ENCODE measurements around the gene PIGU.

PIGU gene

GRCh38 chr20:34536798-34537394 is 140.0 kb downstream of the PIGU start:
- Mint-ChIP-seq H3K36me3 (peaks cover 90% of the 10 kb centered on the region), H3K9me3 (no peaks in the 10 kb centered on the region), H3K4me1 (peaks cover 22% of the 10 kb centered on the region), H3K27ac (no peak overlapping the region), H3K4me3 (no peak overlapping the region)
- ATAC-seq (peak; percentile 63), DNase-seq (ENCODE audit: low spot score in 2 of 2) (peak in 1 of 2 donors; percentile 63)

- no peaks in the 10 kb centered on the region for H3K9me3 Mint-ChIP-seq
- DNase-seq (ENCODE audit: low spot score in 2 of 2) (no peak), ATAC-seq (no peak)
- peaks cover 22% of the 10 kb centered on the region for H3K4me1 Mint-ChIP-seq
- peak overlapping the region; percentile 41 for H3K27ac Mint-ChIP-seq
- peaks cover 89% of the 10 kb centered on the region for H3K36me3 Mint-ChIP-seq
- no peak overlapping the region for H3K4me3 Mint-ChIP-seq
These were observed 141.0 kb downstream of the PIGU start for GRCh38 chr20:34535857-34536256.

GRCh38 chr20:34535301-34535840 is 141.5 kb downstream of the PIGU start:
- Mint-ChIP-seq H3K36me3 (peaks cover 86% of the 10 kb centered on the region), H3K4me1 (peaks cover 22% of the 10 kb centered on the region), H3K9me3 (no peaks in the 10 kb centered on the region), H3K27ac (peak overlapping the region; percentile 41), H3K4me3 (no peak overlapping the region)
- ATAC-seq: no peak
- no peak for DNase-seq (ENCODE audit: low spot score in 2 of 2)

DNA sequence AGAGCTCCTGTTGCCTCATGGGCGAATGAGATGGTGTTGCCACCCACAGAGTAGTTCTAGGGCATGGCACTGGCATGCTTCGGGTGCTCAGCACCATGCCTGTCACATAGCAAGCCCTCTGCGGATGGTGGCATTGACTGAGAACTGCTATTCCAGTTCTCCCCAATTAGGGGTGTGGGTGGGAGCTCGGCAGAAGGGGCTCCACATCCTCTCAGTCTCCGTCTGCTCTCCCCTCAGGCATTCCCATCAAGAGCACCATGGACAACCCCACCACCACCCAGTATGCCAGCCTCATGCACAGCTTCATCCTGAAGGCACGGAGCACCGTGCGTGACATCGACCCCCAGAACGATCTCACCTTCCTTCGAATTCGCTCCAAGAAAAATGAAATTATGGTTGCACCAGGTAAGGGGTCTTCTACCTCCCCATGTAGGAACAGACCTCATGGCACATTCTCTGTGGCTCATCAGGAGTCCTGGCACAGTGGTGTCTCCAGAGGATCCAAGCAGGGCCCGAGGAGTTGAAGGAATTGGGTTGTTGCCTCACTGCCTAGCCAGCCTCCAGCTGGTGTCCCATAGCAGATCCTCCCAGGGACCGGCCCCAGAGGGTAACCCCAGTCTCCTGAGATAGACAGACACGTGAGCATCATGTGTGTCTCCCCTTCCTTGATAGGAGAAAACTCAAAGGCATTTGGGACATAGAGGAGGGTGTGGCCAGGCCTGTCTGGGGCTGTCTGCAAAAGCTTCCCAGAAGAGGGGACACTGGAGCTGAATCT is 142.3 kb downstream of the PIGU start:
- H3K27ac Mint-ChIP-seq: peak overlapping the region; percentile 41
- ATAC-seq (no peak), DNase-seq (ENCODE audit: low spot score in 2 of 2) (no peak)
- H3K9me3 Mint-ChIP-seq: no peaks in the 10 kb centered on the region
- no peak overlapping the region for H3K4me3 Mint-ChIP-seq
- peaks cover 21% of the 10 kb centered on the region for H3K4me1 Mint-ChIP-seq
- H3K36me3 Mint-ChIP-seq: peaks cover 86% of the 10 kb centered on the region

DNA sequence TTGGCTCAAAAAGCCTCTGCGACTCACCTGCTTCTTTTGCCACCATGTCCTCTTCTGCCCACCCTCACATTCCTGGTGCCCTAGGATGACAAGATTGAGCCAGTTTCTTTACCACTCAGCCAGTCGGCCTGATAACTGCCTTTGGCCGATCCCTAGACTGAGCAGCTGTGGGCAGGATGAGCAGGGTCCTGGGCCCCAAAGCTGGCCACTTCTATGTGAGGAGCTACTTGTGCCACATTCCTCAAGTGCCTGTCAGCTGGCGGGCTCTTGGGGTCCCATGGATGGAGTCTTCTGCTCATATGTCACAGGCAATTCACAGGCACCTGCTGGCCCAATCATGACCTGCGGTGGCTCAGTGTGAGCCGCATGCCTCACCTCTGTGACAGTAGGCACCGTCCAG is 144.1 kb downstream of the PIGU start:
- H3K4me3 Mint-ChIP-seq: no peak overlapping the region
- H3K4me1 Mint-ChIP-seq: peaks cover 21% of the 10 kb centered on the region
- no peak for DNase-seq (ENCODE audit: low spot score in 2 of 2)
- ATAC-seq: no peak
- H3K36me3 Mint-ChIP-seq: peaks cover 86% of the 10 kb centered on the region
- H3K9me3 Mint-ChIP-seq: no peaks in the 10 kb centered on the region
- no peak overlapping the region for H3K27ac Mint-ChIP-seq

DNA sequence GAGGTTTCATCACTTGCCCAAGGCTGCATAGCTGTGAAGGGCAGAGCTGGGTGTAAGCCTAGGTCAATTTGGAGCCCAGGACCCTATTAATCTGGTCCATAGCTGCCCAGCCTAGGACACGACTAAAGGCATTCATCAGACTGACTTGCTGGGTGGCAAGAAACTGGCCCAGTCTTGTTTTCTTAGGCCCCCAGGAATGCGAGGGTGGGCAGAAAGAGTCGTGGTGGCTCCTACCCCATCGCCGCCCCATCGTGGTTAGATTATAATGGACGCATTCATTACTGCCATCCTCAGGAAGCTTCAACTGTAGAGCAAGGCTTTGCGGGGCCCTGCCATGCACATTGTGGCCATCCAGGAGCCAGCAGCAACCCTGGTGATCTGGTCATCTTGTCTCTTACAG is 144.6 kb downstream of the PIGU start:
- DNase-seq (ENCODE audit: low spot score in 2 of 2) (no peak), ATAC-seq (no peak)
- peaks cover 86% of the 10 kb centered on the region for H3K36me3 Mint-ChIP-seq
- H3K4me1 Mint-ChIP-seq: peaks cover 21% of the 10 kb centered on the region
- no peaks in the 10 kb centered on the region for H3K9me3 Mint-ChIP-seq
- H3K4me3 Mint-ChIP-seq: no peak overlapping the region
- no peak overlapping the region for H3K27ac Mint-ChIP-seq

DNA sequence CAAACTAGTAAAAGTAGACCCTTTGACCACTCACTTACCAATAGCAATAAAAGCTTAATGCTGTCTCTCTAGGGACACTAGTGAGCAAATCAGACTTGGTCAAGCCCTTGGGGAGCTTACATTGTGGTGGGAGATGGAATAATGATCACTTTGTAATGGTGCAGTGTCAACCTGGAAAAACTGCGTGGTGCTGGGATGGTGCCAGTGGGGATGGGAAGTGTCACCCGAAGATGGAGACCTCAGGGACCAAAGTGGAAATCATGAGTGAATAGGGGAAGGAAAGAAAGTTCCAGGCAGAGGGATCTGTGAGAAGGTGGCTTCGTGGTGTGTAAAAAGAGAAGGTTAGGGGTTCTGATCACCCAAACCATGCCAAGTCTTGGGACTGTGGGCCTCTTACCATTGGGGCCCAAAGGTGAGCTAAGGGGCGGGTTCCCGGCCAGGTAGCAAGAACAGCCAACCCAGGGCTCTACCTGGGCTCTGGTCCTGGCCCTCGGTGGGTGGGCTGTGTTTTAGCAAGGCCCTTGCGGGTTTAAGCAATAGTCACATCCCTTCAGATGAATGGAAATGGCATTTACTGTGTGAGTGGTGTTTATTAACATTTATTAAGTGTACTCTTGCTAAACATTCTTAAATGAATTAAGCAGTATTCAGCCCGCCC is 145.2 kb downstream of the PIGU start:
- Mint-ChIP-seq H3K9me3 (no peaks in the 10 kb centered on the region), H3K36me3 (peaks cover 86% of the 10 kb centered on the region), H3K4me3 (no peak overlapping the region), H3K4me1 (peaks cover 21% of the 10 kb centered on the region), H3K27ac (peak overlapping the region; percentile 18)
- ATAC-seq (no peak), DNase-seq (ENCODE audit: low spot score in 2 of 2) (no peak)

- no peak for DNase-seq (ENCODE audit: low spot score in 2 of 2)
- Mint-ChIP-seq H3K4me1 (peaks cover 18% of the 10 kb centered on the region), H3K4me3 (no peak overlapping the region), H3K27ac (peak overlapping the region; percentile 18), H3K36me3 (peaks cover 86% of the 10 kb centered on the region), H3K9me3 (no peaks in the 10 kb centered on the region)
- no peak for ATAC-seq
These were observed 146.6 kb downstream of the PIGU start for GRCh38 chr20:34530342-34530741.

DNA sequence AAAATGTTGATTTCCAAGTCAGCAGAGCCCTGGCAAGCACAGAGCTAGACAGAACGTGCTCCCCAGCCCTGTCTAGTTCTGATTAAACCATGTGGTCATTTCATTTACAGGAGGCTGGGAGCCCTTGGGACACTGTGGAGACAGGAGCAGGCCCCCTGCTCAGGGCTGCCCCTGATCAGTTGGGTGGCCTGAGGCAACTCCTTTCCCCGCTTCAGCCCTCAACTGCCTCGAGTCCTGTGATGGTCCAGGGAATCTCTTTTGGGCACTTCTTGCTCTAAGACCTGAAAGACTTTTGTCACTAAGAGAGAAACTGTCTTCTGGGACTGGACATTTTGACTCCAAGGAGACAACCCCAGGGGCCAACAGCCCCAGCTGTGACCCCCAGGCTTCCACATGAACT is 147.2 kb downstream of the PIGU start:
- no peak overlapping the region for H3K4me3 Mint-ChIP-seq
- peaks cover 21% of the 10 kb centered on the region for H3K4me1 Mint-ChIP-seq
- no peaks in the 10 kb centered on the region for H3K9me3 Mint-ChIP-seq
- peaks cover 86% of the 10 kb centered on the region for H3K36me3 Mint-ChIP-seq
- ATAC-seq (no peak), DNase-seq (ENCODE audit: low spot score in 2 of 2) (no peak)
- H3K27ac Mint-ChIP-seq: peak overlapping the region; percentile 18

DNA sequence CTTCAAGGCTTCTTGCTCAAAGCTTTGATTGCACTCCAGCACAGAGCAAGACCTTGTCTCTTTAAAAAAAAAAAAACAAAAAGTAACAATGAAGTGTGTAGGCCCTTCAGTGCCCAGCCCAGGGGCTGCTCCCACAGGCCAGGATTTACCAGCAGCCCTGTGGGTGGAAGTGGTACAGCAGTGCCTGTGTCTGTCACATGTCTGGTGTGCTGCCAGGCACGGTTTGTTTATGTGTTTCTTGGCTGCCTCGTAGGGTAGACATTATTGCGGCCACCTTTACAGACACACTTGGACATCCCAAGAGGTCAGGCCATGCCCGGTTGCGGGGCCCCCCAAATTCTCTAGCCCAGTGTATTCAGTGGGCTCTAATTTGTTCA is 148.0 kb downstream of the PIGU start:
- H3K27ac Mint-ChIP-seq: no peak overlapping the region
- DNase-seq (ENCODE audit: low spot score in 2 of 2) (no peak), ATAC-seq (no peak)
- no peak overlapping the region for H3K4me3 Mint-ChIP-seq
- H3K9me3 Mint-ChIP-seq: no peaks in the 10 kb centered on the region
- H3K4me1 Mint-ChIP-seq: peaks cover 21% of the 10 kb centered on the region
- H3K36me3 Mint-ChIP-seq: peaks cover 85% of the 10 kb centered on the region

DNA sequence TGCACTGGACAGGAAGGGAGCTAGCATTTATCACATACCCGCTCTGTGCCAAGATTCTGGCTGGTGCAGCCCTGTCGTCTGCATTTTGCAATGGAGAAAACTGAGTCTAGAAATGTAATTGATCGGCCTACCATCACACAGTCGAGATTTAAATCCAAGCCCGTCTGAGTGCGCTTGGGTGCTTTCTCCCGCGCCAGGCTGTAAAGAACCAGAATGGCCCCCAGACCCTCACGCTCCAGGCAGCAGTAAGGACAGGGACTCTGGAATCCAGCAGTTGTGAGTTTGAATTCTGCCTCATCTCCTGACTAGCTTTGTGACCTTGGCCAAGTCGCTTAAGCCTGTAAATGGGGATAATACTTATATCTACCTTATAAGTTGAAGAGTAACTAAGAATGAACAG is 149.9 kb downstream of the PIGU start:
- peaks cover 91% of the 10 kb centered on the region for H3K36me3 Mint-ChIP-seq
- H3K9me3 Mint-ChIP-seq: no peaks in the 10 kb centered on the region
- DNase-seq (ENCODE audit: low spot score in 2 of 2) (no peak), ATAC-seq (no peak)
- no peak overlapping the region for H3K27ac Mint-ChIP-seq
- H3K4me3 Mint-ChIP-seq: no peak overlapping the region
- peaks cover 40% of the 10 kb centered on the region for H3K4me1 Mint-ChIP-seq

DNA sequence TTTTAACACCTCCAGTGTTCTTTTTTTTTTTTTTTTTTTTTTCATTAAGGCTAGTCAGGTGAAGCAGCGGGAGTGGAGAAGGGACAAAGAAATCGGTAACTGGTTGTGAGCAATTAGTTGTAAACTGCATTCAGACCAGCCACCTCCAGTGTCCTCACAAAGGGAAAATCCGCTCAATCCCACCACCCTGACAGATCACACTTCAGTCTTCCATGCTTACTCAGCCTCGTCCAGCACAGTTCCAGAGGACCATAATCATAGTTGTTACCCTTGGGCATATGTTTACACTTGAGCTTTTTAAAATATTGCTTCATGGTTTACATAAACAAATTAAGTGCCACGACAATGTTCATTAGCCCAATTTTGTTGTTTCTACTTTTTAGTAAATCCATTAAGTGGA is 150.4 kb downstream of the PIGU start:
- Mint-ChIP-seq H3K4me3 (no peak overlapping the region), H3K27ac (no peak overlapping the region), H3K36me3 (peaks cover 90% of the 10 kb centered on the region), H3K4me1 (peaks cover 41% of the 10 kb centered on the region), H3K9me3 (no peaks in the 10 kb centered on the region)
- DNase-seq (ENCODE audit: low spot score in 2 of 2): no peak
- ATAC-seq: no peak

DNA sequence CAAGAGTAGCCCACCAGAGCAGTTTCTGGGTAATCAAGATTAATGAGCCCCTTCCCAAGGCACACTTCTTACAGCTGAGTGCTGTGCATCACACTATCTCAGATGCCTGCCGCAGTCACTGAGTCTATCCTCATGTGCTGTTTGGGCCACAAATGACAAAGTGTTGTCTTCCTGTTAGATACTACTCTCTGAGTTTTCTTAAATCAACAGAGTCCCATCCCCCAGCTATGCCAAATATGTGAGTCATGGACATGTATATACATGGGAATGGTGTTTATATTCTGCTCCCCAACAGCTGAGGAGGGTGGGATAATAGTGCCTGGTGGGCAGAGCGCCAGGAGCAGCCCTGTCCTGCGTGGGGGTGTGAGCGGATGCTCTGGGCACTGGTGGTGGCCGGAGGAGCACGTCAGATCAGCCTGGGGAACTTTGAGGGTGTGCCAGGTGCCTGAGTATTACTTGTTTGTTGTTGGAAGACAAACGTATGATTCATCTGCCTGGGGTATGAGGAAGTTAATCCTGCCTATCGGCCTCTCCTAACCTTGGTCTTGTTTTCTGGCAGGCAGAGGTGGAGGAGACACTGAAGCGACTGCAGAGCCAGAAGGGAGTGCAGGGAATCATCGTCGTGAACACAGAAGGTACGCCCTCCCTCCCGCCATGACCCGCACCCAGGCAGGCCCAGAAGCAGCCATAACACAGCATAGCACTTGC is 151.0 kb downstream of the PIGU start:
- Mint-ChIP-seq H3K4me3 (no peak overlapping the region), H3K4me1 (peaks cover 36% of the 10 kb centered on the region), H3K27ac (peak overlapping the region; percentile 44), H3K9me3 (no peaks in the 10 kb centered on the region), H3K36me3 (peaks cover 89% of the 10 kb centered on the region)
- DNase-seq (ENCODE audit: low spot score in 2 of 2) (no peak), ATAC-seq (no peak)

DNA sequence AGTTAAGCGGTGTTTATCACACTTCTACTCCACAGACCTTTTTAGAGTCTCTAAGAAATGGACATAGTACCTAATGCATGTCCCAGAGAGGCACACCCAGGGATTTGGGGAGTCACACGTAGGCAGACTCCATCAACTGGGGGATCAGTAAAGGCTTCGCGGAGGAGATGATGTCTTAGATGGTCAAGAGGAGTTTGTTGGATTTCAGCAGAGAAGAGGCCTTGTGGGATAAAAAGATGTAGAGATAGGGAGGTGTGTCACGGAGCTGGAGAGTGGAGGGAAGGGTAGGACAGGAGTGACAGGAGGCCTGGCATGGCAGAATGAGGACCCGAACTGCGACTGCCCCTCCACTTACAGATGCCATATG is 151.6 kb downstream of the PIGU start:
- ATAC-seq: no peak
- peaks cover 32% of the 10 kb centered on the region for H3K4me1 Mint-ChIP-seq
- no peak for DNase-seq (ENCODE audit: low spot score in 2 of 2)
- peaks cover 92% of the 10 kb centered on the region for H3K36me3 Mint-ChIP-seq
- H3K27ac Mint-ChIP-seq: peak overlapping the region; percentile 44
- H3K4me3 Mint-ChIP-seq: no peak overlapping the region
- H3K9me3 Mint-ChIP-seq: no peaks in the 10 kb centered on the region

DNA sequence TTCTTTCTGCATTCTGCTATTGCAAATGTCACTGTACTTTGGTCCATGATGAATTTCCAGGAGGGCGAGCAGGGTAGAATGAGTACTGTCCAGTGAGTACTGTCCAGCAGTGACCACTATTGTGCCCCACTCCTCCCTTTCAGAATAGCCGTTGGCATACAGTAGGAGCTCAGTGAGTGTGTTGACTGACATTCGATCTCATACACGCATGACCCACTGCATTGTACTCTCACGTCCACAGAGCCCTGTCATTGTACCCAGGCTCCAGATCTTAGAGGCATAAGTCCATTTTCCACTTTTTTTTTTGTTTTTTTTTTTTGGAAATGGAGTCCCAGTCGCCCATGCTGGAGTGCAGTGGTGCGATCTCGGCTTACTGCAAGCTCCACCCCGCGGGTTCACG is 152.5 kb downstream of the PIGU start:
- Mint-ChIP-seq H3K36me3 (peaks cover 92% of the 10 kb centered on the region), H3K4me1 (peaks cover 32% of the 10 kb centered on the region), H3K27ac (no peak overlapping the region), H3K4me3 (no peak overlapping the region), H3K9me3 (no peaks in the 10 kb centered on the region)
- ATAC-seq: no peak
- no peak for DNase-seq (ENCODE audit: low spot score in 2 of 2)
